Activated CD8-positive, alpha-beta T cell treated with anti-CD3 and anti-CD28 coated beads for 36 hours (primary cell): ENCODE data around the gene TNFRSF1A. TPM values are rescaled to one million over a fixed set of nuclear protein-coding genes. Genes with fewer than 3 reads are reported as not detected.

Experiments used
- ATAC-seq: fragments of 200-7000 bp; cut with Tn5 transposase; one replicate; pipeline ENCODE4 v1.10.0; 2021; ENCODE audit warnings: mild to moderate bottlenecking, moderate library complexity
- CTCF ChIA-PET: fragments of 350-600 bp; sonication (Branson Sonifier 250); formaldehyde crosslinking; loops from one replicate; lab custom pipeline; 2021; ENCODE audit warnings: antibody characterized with exemption; lab: Charles Lee
- POLR2A ChIA-PET: fragments of 350-600 bp; sonication (Branson Sonifier 250); formaldehyde crosslinking; loops from one replicate; lab custom pipeline; 2021; ENCODE audit warnings: antibody characterized with exemption; lab: Charles Lee
- DNase-seq: peaks from one replicate; pipeline ENCODE4 v3.0.0-alpha.2; 2020
- H3K27ac Mint-ChIP-seq: one replicate; pipeline ENCODE4 v1.8.0; 2021; ENCODE audit warnings: mild to moderate bottlenecking, mixed read lengths
- H3K27me3 Mint-ChIP-seq: one replicate; pipeline ENCODE4 v1.8.0; 2021; ENCODE audit warnings: mixed read lengths
- H3K36me3 Mint-ChIP-seq: one replicate; pipeline ENCODE4 v1.8.0; 2021; ENCODE audit warnings: low read depth, mixed read lengths
- H3K4me1 Mint-ChIP-seq: one replicate; pipeline ENCODE4 v1.8.0; 2021; ENCODE audit warnings: low read depth, mixed read lengths
- H3K4me3 Mint-ChIP-seq: one replicate; pipeline ENCODE4 v1.8.0; 2021; ENCODE audit warnings: mild to moderate bottlenecking, moderate library complexity, mixed read lengths
- H3K9me3 Mint-ChIP-seq: one replicate; pipeline ENCODE4 v1.8.0; 2021; ENCODE audit warnings: mixed read lengths
- intact Hi-C: fragments of 100-400 bp; cut with micrococcal nuclease; formaldehyde crosslinking; loops from one replicate; pipeline ENCODE4 v1.10.0; 2022
- total RNA-seq, 2 experiments: library from RNA; stranded (reverse); gene quantifications; one replicate each; pipeline ENCODE4 v1.2.3, GENCODE V29; 2021
- TF ChIP-seq, protein P1 (sequence below): fragments of 200-600 bp; IDR thresholded peaks from one replicate; pipeline ENCODE4 v1.8.0; 2022; ENCODE audit warnings: antibody characterized with exemption, mild to moderate bottlenecking

The TNFRSF1A gene
- total RNA-seq, 2 experiments from 2014 or later, result 40.6 TPM

DNA sequence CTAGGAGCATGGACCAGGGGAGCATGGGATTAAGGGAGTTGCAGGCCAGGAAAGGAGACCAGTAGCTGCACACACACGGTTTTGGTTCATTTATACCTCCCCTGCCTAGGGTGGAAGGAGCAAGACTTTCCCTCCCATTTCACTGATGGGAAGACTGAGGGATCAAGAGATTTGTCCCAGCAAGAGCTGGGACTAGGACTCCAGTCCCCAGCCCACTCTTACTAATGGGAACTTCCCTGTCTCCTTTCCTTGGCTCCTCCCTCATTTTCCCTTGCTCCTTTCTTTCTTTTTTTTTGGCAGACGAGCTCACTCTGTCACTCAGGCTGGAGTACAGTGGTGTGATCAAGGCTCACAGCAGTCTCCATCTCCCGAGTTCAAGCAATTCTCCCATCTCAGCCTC lies 20.5 kb upstream of the TNFRSF1A start:
- H3K4me1 Mint-ChIP-seq, result peaks cover 21% of the 10 kb centered on the region
- H3K4me3 Mint-ChIP-seq, result no peak overlapping the region
- POLR2A ChIA-PET, result interaction anchor here (0.6 to 1.9 kb wide), 2 partner anchors 20 to 29 kb away, joined by 3 to 7 read pairs; partner anchors contain the start of gene TNFRSF1A
- DNase-seq (no peak), ATAC-seq (no peak)
- intact Hi-C loops, result no loop called here
- TF ChIP-seq, protein P1, sequence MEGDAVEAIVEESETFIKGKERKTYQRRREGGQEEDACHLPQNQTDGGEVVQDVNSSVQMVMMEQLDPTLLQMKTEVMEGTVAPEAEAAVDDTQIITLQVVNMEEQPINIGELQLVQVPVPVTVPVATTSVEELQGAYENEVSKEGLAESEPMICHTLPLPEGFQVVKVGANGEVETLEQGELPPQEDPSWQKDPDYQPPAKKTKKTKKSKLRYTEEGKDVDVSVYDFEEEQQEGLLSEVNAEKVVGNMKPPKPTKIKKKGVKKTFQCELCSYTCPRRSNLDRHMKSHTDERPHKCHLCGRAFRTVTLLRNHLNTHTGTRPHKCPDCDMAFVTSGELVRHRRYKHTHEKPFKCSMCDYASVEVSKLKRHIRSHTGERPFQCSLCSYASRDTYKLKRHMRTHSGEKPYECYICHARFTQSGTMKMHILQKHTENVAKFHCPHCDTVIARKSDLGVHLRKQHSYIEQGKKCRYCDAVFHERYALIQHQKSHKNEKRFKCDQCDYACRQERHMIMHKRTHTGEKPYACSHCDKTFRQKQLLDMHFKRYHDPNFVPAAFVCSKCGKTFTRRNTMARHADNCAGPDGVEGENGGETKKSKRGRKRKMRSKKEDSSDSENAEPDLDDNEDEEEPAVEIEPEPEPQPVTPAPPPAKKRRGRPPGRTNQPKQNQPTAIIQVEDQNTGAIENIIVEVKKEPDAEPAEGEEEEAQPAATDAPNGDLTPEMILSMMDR, result no peak
- no peaks in the 10 kb centered on the region for H3K27me3 Mint-ChIP-seq
- no peak overlapping the region for H3K27ac Mint-ChIP-seq
- H3K36me3 Mint-ChIP-seq, result no peaks in the 10 kb centered on the region
- no peaks in the 10 kb centered on the region for H3K9me3 Mint-ChIP-seq
- CTCF ChIA-PET, result interaction anchor here (0.6 to 2.2 kb wide), 5 partner anchors 10 to 104 kb away, joined by 3 to 12 read pairs (median 4); no protein-coding TSS in a partner anchor

DNA sequence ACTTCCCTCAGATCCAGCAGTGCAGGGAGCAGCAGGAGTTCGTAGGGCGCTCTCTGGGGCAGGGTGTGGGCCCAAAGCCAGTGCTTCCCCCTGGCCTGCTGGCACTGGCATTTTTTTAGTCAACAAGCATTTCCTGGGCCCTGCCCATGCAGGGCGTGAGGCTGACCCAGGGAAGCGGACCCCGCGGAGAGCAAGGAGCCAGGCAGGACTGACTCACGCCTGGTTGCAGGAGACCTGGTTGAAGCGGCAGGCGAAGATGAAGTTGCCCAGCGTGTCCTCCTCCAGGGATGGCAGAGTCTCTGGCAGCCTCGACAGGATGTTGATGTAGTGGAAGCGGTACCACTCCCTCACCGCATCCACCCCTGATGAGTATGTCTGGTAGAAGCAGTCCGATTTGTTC lies 20.0 kb upstream of the TNFRSF1A start:
- intact Hi-C loops, result no loop called here
- Mint-ChIP-seq H3K4me3 (no peak overlapping the region), H3K27ac (no peak overlapping the region), H3K4me1 (peaks cover 15% of the 10 kb centered on the region), H3K36me3 (no peaks in the 10 kb centered on the region), H3K9me3 (no peaks in the 10 kb centered on the region), H3K27me3 (no peaks in the 10 kb centered on the region)
- no peak for ATAC-seq
- CTCF ChIA-PET, result interaction anchor here (1.8 to 2.4 kb wide), 3 partner anchors 27 to 104 kb away, joined by 5 to 12 read pairs (median 9); no protein-coding TSS in a partner anchor
- POLR2A ChIA-PET, result no interaction called here
- DNase-seq, result no peak
- TF ChIP-seq, protein P1, result no peak

DNA sequence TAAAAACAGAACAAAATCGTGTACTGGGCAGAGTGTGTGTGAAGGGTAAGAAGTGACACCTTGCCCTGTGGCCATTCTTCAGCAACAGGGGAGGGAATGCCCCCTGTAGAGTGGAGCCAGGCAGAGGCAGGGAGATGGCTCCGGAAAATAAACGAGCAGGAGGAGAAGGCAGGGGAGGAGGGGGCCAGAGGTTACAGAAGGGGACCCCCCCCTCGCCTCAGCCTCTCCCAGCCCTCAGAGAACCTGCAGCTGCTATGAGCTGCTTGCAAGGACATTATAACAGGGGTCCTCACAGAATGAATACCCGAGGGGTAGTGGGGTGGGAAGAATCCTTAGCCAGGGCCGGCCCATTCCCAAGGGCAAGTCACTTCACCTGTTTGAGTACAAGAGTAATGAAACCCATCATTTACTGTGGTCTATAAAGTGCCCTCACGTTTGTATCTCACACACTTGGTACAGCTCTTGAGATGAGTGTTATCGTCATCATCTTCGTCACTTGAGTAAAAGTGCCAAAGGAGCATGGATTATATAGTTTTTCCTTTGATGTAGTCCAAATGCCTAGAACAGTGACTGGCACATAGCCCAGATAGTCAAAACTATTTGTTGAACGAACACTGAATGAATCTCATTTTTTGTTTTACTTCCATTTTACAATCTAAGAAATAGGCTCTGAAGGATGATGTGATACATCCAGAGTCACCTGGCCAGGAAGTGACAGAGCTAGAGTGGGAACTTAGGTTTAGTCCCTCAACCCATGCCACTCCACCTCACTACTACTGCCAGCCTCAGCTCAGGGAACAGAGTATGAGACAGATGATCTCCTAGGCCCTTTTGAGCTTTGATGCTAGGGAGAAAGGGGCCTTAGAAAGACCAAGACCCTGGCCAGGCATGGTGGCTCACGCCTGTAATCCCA lies 19.0 kb upstream of the TNFRSF1A start:
- Mint-ChIP-seq H3K27ac (no peak overlapping the region), H3K36me3 (no peaks in the 10 kb centered on the region), H3K4me1 (peaks cover 15% of the 10 kb centered on the region), H3K27me3 (no peaks in the 10 kb centered on the region), H3K9me3 (no peaks in the 10 kb centered on the region), H3K4me3 (no peak overlapping the region)
- POLR2A ChIA-PET, result interaction anchor here (1.1 to 1.2 kb wide), 3 partner anchors 25 to 101 kb away, joined by 3 to 5 read pairs (median 3); no protein-coding TSS in a partner anchor
- ATAC-seq, result peak; percentile 43
- intact Hi-C loops, result no loop called here
- TF ChIP-seq, protein P1, result no peak
- CTCF ChIA-PET, result interaction anchor here (2.4 kb wide), 1 partner anchor 26 kb away, joined by 9 read pairs; no protein-coding TSS in a partner anchor
- no peak for DNase-seq

DNA sequence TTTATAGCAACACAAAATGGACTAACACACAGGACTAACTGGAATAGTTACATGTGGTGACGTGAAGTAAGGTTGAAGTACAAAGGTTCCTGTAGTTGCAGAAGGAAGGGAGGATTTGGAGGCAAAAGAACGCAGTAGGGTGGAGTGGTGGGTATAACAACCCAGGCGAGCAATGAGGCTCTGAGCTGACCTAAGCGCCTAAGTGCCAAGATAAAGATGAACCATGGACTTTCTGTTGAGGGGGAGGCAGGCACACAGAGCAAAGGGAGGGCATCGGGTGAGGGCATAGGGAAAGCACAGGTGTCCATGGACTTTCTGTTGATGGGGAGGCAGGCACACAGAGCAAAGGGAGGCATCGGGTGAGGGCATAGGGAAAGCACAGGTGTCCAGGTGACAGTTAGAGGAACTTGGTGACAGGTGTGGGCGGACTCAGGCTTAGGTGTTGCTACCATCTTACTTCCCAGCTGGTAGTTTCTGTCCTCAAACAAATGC lies 18.2 kb upstream of the TNFRSF1A start:
- TF ChIP-seq, protein P1, result no peak
- Mint-ChIP-seq H3K36me3 (no peaks in the 10 kb centered on the region), H3K27me3 (no peaks in the 10 kb centered on the region), H3K27ac (no peak overlapping the region), H3K9me3 (no peaks in the 10 kb centered on the region), H3K4me1 (peaks cover 16% of the 10 kb centered on the region), H3K4me3 (no peak overlapping the region)
- intact Hi-C loops, result no loop called here
- DNase-seq (no peak), ATAC-seq (no peak)
- ChIA-PET POLR2A (interaction anchor here (1.1 to 1.2 kb wide), 3 partner anchors 24 to 101 kb away, joined by 3 to 5 read pairs (median 3); no protein-coding TSS in a partner anchor), CTCF (interaction anchor here (2.4 kb wide), 1 partner anchor 25 kb away, joined by 9 read pairs; no protein-coding TSS in a partner anchor)
